Measurements from ENCODE around the gene SRRD. TPM values are rescaled to one million over a fixed set of nuclear protein-coding genes. Genes with fewer than 3 reads are reported as not detected.

The SRRD gene
- total RNA-seq (10 to 100 TPM in 5 of 7 donors, 1 to 10 TPM in 2; 7.3 to 25.2 (median 18.4) TPM), polyA plus RNA-seq (10 to 100 TPM in 1 of 2 donors, 1 to 10 TPM in 1; 8.2 to 23.4 TPM)
- long read RNA-seq, donor 1, full-length matches to known transcripts, result 1 of 2 reads
- long read RNA-seq, donor 1, partial matches to known transcripts, result 0 of 2 reads
- long read RNA-seq, donor 1, other reads (novel, unspliced or antisense), result 1 of 2 reads
- long read RNA-seq, donor 2, full-length matches to known transcripts, result 8 of 40 reads
- long read RNA-seq, donor 2, partial matches to known transcripts, result 21 of 40 reads
- long read RNA-seq, donor 2, other reads (novel, unspliced or antisense), result 11 of 40 reads
- long read RNA-seq, donor 3, full-length matches to known transcripts, result 27 of 31 reads
- long read RNA-seq, donor 3, partial matches to known transcripts, result 0 of 31 reads
- long read RNA-seq, donor 3, other reads (novel, unspliced or antisense), result 4 of 31 reads

GRCh38 chr22:26483439-26484359 is at the start of gene SRRD, which contains the start of gene HPS4:
SRRD (plus strand) TSS chr22:26483877; CDS start chr22:26483891, 14 bp downstream.
HPS4 (minus strand) TSS chr22:26483783; CDS start chr22:26481762, 2,021 bp downstream.
- Histone ChIP-seq H3K4me3 (peak within 1 kb of the TSS; percentile 81), H3K27me3 (no peaks in the 10 kb centered on the region), H3K9me3 (no peaks in the 10 kb centered on the region), H3K4me1 (ENCODE audit: insufficient read depth) (peaks cover 14% of the 10 kb centered on the region), H3K27ac (peak within 1 kb of the TSS; percentile 84 to 92), H3K36me3 (no peaks in the 10 kb centered on the region)
- TF ChIP-seq EP300 (IDR thresholded peaks at IDR 0.05), result peak; percentile 11
- no peak for TF ChIP-seq CTCF (IDR thresholded peaks at IDR 0.05)
- peak; percentile 85 for TF ChIP-seq POLR2A (IDR thresholded peaks at IDR 0.05)
- DNase-seq, result peak; percentile 82 to 93 (median 89)
- 0 to 1% (median 1%) methylated on average over 26 to 84 of the region's 85 CpGs for WGBS, 3 donors
- intact Hi-C loops (cut with DNase I), result loop anchor here in 1 of 4 donors (10.0 kb wide), 1 partner anchor 101 kb away; no protein-coding TSS in a partner anchor

GRCh38 chr22:26435327-26436093 is 48.2 kb upstream of the SRRD start:
- no peaks in the 10 kb centered on the region for H3K27me3 ChIP-seq
- no peaks in the 10 kb centered on the region for H3K36me3 ChIP-seq
- 50 to 56% (median 52%) methylated on average over 11 of the region's 11 CpGs for WGBS, 3 donors
- no peak for DNase-seq
- intact Hi-C loops (cut with DNase I), result no loop called here
- no peak overlapping the region for H3K4me3 ChIP-seq
- TF ChIP-seq POLR2A (IDR thresholded peaks at IDR 0.05), result no peak
- TF ChIP-seq EP300 (IDR thresholded peaks at IDR 0.05), result no peak
- TF ChIP-seq CTCF (IDR thresholded peaks at IDR 0.05), result no peak
- H3K4me1 ChIP-seq (ENCODE audit: insufficient read depth), result no peaks in the 10 kb centered on the region
- no peak overlapping the region for H3K27ac ChIP-seq
- no peaks in the 10 kb centered on the region for H3K9me3 ChIP-seq

GRCh38 chr22:26436903-26437515 is 46.7 kb upstream of the SRRD start:
- 61 to 74% (median 72%) methylated on average over 11 of the region's 11 CpGs for WGBS, 3 donors
- no peak for TF ChIP-seq EP300 (IDR thresholded peaks at IDR 0.05)
- TF ChIP-seq POLR2A (IDR thresholded peaks at IDR 0.05), result no peak
- TF ChIP-seq CTCF (IDR thresholded peaks at IDR 0.05), result no peak
- no peak overlapping the region for H3K4me3 ChIP-seq
- H3K27ac ChIP-seq, result no peak overlapping the region
- H3K4me1 ChIP-seq (ENCODE audit: insufficient read depth), result no peaks in the 10 kb centered on the region
- no peak for DNase-seq
- H3K9me3 ChIP-seq, result no peaks in the 10 kb centered on the region
- H3K36me3 ChIP-seq, result no peaks in the 10 kb centered on the region
- intact Hi-C loops (cut with DNase I), result no loop called here
- H3K27me3 ChIP-seq, result no peaks in the 10 kb centered on the region
